HG02885 (cell line): Measurements from ENCODE around the gene IFT52.
A peak's percentile ranks its signal among the peaks of the same experiment; 100 is the strongest.

Experiments used
- ATAC-seq: cut with Tn5 transposase; IDR thresholded peaks from one replicate; pipeline ENCODE4 v1.9.1; 2021; ENCODE audit warnings: mild to moderate bottlenecking; ENCODE audit not compliant: unreplicated experiment, poor library complexity

The IFT52 gene, protein sequence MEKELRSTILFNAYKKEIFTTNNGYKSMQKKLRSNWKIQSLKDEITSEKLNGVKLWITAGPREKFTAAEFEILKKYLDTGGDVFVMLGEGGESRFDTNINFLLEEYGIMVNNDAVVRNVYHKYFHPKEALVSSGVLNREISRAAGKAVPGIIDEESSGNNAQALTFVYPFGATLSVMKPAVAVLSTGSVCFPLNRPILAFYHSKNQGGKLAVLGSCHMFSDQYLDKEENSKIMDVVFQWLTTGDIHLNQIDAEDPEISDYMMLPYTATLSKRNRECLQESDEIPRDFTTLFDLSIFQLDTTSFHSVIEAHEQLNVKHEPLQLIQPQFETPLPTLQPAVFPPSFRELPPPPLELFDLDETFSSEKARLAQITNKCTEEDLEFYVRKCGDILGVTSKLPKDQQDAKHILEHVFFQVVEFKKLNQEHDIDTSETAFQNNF

GRCh38 chr20:43590392-43591303 lies at the start of gene IFT52:
IFT52 (plus strand) TSS chr20:43590937; CDS start chr20:43594699, 3,762 bp downstream.
- ATAC-seq: peak; percentile 99

GRCh38 chr20:43541214-43541613 lies 49.5 kb upstream of the IFT52 start:
- no peak for ATAC-seq

DNA sequence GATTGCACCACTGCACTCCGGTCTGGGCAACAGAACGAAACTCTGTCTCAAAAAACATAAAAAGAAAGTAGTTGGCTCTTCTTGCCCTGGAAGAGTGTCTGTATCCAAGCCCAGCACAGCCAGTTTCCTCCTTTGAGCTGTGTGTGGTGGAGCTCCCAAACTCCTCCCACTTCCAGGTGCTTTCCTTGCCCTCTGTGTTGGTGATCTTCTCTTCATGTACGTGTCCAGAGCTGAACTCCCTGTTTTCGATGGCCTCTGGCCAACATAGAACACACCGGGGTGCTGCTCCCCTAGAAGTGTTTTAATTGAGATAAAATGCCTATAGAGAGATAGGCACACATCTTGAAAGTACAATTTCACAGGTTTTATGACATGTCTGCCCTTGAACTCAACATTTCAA lies 48.6 kb upstream of the IFT52 start:
- no peak for ATAC-seq

DNA sequence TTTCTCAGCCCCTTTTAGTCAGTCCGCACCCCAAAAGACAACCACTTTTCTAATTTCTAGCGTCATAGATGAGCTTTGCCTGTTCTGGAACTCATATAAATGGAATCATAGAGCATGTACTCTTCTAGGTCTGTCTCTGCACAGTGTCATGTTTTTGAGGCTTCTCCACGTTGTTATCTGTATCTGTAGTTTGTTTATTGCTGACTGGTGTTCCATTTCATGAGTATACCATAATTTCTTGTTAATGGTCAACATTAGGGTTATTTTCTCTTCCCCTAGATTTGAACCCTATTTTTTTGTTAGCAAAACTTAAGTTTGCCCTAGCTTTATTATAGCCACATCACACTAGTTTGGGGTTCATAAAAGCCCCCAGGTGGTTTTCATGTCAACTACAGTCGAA lies 48.1 kb upstream of the IFT52 start:
- ATAC-seq: no peak

- no peak for ATAC-seq
These were observed 47.6 kb upstream of the IFT52 start for GRCh38 chr20:43543138-43543537.

DNA sequence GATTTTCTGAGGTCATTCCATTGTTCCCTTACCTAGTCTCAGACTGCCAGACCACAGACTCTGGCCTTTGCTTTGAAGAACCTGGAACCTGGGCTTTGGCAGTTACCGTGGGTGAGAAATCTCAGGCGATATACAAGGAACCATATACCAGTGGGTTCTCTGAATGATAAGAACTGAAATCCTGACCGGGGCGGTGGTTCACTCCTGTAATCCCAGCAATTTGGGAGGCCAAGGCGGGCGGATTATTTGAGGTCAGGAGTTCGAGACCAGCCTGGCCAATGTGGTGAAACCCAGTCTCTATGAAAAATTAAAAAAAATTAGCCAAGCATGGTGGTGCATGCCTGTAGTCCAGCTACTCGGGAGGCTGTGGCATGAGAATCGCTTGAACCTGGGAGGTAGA lies 46.2 kb upstream of the IFT52 start:
- no peak for ATAC-seq

GRCh38 chr20:43545837-43546578 lies 44.7 kb upstream of the IFT52 start:
- ATAC-seq: no peak

- no peak for ATAC-seq
These were observed 42.4 kb upstream of the IFT52 start for GRCh38 chr20:43548273-43548880.

GRCh38 chr20:43549416-43550065 lies 41.2 kb upstream of the IFT52 start:
- no peak for ATAC-seq

- no peak for ATAC-seq
These were observed 40.3 kb upstream of the IFT52 start for GRCh38 chr20:43550456-43550855.

- no peak for ATAC-seq
These were observed 36.4 kb upstream of the IFT52 start for GRCh38 chr20:43554369-43554768.

DNA sequence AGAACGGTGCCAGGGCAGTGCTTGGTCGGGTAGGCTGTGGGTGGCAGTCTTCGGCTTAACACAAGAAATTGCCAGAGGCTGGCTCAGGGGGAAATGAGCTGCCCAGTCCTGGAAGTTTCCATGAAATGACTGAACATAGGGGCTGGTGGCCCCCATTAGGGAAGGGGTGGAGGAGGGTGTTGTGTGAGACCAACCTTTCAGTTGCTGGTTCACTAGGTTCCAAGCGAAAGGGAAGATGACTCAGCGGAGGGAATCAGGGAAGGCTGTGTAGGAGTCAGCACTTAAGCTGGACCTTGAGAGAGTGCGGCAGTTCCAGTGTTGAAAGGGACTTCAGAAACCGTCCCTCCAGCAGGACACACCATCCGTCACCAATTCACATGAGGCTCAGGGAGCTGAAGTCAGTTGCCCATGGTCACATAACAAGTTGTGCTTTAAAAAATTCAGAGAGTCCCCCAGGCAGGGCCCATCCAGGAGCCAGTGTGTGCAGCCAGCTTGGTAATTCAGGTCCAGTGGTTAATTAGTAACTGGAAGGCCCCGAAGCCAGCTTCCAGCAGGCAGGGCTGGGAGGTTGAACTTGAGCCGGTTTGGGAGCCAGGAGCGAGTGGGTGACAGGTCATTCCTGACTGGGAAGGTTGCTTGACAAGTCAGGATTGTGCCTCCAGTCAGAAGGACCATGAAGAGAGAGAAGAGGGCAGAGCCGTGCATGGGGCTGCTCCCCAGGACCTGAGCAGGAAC lies 32.2 kb upstream of the IFT52 start, which contains the start of gene SGK2:
SGK2 (plus strand) TSS at position 616 of the 735 bp plus-strand sequence. CDS start 7,469 bp downstream, outside the sequence.
- ATAC-seq: no peak

DNA sequence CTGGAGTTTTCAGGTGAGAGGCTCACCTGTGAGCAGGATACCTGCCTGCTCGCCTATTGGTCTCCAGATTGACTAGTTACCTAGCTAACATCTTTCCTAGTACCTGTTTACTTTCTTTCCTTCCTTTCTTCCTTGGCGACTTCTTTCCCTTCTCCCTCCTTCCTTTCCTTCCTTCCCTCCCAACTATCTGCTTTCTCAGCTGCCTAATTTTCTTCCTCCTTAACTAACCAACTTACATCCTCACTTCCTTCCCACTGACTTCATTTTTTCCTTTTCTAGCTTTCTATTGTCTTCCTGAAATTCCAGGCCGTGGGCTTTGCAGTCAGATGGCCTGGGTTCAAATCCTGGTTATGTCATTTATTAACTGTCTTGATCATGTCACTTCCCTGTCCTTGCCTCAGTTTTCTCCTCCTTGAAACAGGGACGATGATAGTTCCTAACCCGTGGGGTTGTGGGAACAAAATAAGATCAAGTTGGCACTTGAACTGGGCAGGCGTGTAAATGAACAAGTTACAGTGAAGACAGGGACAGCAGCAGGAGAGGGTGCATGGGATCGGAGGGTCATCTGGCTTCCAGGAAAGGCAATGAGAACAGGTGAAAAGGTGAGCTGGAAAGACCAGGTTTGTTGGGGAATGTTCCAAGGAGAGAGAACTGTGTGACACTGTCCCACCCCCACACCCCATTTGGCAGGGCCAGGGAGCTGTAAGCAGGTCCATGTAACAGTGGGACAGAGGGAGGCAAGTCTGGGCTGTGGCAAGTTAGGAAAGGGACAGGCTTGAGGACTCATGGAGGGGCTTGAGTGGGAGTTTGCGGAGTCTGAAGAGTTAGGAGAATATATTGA lies 31.4 kb upstream of the IFT52 start:
- no peak for ATAC-seq

GRCh38 chr20:43560974-43561373 lies 29.8 kb upstream of the IFT52 start:
- no peak for ATAC-seq

DNA sequence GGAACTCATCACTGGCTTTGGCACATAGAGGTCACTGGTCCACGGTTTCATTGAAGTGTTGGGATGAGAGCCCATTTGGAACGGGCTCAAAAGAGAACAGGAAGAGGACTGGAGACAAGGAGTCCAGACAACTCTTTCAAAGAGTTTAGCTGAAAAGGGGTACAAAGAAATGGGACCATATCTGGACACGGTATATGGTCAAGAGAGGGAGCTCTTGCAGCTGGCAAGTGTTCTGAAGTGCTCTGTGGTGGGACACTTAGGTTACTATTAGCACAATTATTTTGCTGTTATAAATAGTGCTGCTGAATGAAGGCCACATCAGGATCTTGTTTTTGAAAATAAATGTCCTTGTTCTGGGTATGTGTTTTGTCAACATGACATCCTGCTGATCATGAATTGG lies 27.3 kb upstream of the IFT52 start:
- ATAC-seq: no peak

DNA sequence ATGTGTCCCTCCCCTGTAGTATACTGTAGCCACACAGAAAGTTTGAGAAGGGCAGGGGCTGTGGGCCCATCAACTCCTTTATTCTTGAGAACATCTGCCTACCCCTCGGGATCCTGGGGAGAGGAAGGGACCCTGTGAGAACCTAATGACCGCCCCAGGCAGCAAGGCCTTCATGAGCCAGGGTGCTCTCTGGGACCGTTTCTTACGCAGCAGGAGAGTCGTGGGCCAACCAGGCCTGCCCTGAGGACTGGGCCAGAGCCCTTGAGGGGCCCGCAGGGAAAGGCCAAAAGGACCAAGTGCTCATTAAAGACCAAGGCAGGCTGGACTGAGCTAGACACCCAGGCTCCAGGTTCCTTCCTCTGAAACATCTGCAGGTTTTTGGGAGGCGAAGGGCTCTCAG lies 26.7 kb upstream of the IFT52 start:
- ATAC-seq: no peak

DNA sequence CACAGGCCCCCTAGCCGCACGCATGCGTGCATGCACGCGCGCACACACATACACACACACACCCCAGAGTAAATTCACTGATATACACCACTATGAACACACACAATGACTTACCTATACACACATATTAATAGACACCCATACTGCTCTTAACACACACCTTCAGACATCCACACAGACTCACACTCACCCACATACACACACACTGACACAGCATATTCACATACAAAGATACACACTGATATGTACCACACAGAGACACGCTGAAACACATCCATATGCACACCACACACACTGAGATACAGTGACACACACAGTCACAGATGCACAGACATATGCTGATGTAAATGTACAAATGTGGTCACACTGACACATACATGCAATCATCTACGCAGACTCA lies 26.3 kb upstream of the IFT52 start:
- ATAC-seq: no peak
